GM19035 (cell line): ENCODE results near the gene CCDC192.
"Not testable (repeated sequence)": the region's sequence is repeated elsewhere in the genome, so short reads cannot be mapped to it uniquely, and the experiment has no call there.

Source experiments
- ATAC-seq: cut with Tn5 transposase; IDR thresholded peaks from one replicate; pipeline ENCODE4 v1.9.1; 2021; ENCODE audit not compliant: unreplicated experiment

The CCDC192 gene

DNA sequence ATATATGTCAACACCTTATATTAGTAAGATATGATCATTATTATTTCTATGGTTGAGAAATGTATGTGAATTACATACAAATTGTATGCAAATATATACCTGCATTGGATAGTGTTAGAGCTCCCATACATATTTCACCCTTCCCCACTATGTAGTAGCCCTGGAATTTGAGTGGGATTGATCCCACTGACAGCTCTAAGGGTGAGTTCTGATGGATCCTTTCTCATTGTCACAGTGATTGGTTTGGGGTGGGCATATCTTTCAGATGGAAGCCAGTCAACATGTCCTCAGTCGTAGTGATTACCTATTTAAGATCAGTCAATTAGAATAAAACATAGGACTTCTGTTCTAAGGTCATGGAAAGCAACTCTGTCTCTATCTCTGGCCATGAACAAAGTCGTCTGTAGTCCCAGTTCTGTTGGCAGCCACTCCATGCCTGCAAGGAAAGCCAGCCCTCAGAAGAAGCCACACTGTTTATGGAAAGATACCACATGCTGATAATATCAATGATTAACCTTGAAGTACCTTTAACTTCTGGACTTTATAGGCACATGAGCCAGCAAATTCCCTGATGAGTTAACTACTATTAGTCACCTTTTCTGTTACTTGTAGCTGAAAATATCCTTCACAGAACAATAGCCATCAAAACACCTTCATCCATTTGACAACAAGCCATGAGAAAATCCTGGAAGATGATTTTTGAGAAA is 5.1 kb upstream of the CCDC192 start:
- ATAC-seq = no peak

GRCh38 chr5:127699416-127699815 is 3.8 kb upstream of the CCDC192 start:
- no peak for ATAC-seq

DNA sequence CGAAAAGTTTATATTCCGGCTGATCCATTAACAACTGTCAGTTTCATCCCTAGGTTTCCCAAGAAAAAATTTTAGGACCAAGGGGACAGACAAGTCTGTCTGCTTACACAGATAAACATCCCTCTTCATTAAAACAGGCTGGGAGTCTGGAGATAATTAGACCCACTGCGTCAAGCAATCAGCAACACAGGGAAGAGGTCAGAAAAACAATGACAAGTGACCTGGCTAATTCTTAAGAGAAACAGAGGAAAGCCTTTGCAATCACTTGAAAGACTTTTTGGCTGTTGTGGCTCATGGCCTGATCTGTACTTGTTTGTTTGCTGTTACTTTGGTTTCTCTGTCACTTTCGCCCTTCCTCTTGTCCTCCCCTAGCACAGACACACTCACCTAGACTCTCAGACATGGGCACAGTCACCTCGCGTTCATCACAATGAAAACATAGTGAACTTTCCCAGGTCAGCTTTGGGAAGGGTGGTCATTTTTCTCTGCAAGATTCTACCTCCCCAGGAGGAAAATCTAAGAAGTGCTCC is 2.9 kb upstream of the CCDC192 start:
- no peak for ATAC-seq

GRCh38 chr5:127702434-127702833 is 757 bp upstream of the CCDC192 start:
- no peak for ATAC-seq

- no peak for ATAC-seq
Measured at GRCh38 chr5:127705120-127705892, 2.1 kb downstream of the CCDC192 start.

- ATAC-seq = no peak
Measured at GRCh38 chr5:127706691-127707090, 3.5 kb downstream of the CCDC192 start.

- no peak for ATAC-seq
Measured at GRCh38 chr5:127707209-127707608, 4.0 kb downstream of the CCDC192 start.

GRCh38 chr5:127713083-127713482 is 9.9 kb downstream of the CCDC192 start:
- ATAC-seq = not testable (repeated sequence)

GRCh38 chr5:127718181-127718580 is 15.0 kb downstream of the CCDC192 start:
- ATAC-seq = no peak

DNA sequence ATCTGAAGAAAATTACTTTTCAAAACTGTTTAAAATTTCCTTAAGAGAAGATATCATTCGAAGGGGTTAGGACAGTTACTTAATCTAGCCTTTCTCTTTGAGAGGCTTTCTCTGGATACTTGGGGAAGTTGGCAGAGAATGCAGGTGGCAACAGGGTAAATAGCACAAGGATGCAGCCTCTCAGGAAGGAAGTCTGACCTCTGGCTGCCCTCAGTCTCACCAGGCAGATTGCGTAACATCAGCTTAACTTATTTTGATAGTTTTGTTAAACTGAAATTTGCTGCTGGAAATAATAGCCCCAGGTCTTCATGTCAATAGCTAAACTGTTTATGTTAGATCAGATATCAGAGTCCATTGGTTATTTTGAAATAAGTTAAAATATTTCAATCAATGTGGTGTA is 20.4 kb downstream of the CCDC192 start:
- ATAC-seq = no peak

- no peak for ATAC-seq
Measured at GRCh38 chr5:127725673-127726072, 22.5 kb downstream of the CCDC192 start.

DNA sequence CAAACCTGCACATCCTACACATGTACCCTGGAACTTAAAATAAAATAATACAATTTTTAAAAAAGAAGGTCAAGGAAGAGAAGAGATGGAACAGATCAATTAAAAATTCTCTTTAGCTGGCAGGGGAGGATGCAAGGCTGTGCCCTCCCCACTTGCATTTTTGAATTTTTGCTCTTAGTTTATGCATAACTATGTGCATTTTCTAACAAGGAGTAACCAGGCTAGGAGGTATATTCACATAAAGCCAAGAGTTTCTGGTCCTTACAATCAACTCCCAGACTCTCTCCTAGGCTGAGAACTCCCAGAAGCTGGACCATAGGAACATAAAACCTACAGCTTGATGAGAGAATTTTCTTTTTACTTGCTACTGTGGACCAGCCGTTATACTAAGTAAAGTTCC is 29.8 kb downstream of the CCDC192 start:
- ATAC-seq = no peak

DNA sequence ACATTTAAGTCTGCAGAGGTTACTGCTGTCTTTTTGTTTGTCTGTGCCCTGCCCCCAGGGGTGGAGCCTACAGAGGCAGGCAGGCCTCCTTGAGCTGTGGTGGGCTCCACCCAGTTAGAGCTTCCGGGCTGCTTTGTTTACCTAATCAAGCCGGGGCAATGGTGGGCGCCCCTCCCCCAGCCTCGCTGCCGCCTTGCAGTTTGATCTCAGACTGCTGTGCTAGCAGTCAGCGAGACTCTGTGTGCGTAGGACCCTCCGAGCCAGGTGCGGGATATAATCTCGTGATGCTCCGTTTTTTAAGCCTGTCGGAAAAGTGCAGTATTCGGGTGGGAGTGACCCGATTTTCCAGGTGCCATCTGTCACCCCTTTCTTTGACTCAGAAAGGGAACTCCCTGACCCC is 36.2 kb downstream of the CCDC192 start:
- ATAC-seq = not testable (repeated sequence)

- ATAC-seq = no peak
Measured at GRCh38 chr5:127739807-127740384, 36.7 kb downstream of the CCDC192 start.

DNA sequence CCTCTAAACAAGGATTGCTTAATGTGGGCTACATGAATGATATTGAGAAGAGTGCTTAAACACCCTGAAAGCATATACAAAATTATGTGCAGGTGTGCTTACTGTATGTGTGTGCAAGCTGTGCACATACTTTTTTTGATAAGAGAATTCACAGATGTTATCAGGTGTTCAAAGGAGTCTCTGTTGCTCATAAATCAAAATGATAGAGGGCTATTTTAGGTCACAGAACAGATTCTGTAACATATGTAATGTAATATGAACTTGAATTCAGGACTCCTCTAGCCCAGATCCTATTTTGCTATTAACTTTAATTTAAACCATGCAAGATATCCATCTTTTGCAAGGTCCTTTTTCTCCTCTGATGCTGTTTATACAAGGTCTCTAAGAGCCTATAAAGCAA is 38.2 kb downstream of the CCDC192 start:
- ATAC-seq = no peak

DNA sequence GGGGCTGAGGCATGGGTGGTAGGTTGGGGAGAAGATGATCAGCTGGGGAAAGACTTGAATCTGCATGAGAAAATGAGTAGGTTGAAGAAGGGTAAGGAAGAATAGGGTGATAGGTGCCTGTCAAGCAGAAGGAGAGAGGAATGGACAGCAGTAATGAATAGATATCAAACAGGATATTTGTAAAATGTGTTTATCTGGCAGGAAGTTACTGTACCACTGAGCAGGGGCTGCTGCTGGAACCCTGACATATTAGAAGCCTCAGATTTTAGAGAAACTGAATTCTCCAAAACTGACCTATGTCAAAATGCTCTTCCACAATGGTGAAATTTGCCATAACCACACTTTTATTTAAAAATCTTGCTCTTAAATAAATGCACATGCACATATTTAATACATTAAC is 41.0 kb downstream of the CCDC192 start:
- no peak for ATAC-seq

DNA sequence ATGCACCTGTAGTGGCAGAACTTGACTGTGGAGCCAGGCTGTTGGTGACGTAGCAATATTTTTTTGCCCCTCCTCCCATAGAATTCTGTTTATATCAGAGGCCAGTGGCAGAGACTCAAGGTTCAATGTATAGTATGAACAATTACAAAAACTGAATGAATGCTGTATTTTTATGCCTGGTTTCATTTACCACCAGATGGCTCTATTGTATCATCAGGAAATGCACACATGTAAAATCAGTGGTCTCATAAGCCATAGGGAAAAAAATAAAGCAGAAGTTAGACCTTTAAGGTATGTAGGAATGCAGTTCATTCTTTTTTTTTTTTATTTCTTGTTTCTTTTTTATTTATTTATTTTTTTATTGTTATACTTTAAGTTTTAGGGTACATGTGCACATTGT is 43.6 kb downstream of the CCDC192 start:
- no peak for ATAC-seq

DNA sequence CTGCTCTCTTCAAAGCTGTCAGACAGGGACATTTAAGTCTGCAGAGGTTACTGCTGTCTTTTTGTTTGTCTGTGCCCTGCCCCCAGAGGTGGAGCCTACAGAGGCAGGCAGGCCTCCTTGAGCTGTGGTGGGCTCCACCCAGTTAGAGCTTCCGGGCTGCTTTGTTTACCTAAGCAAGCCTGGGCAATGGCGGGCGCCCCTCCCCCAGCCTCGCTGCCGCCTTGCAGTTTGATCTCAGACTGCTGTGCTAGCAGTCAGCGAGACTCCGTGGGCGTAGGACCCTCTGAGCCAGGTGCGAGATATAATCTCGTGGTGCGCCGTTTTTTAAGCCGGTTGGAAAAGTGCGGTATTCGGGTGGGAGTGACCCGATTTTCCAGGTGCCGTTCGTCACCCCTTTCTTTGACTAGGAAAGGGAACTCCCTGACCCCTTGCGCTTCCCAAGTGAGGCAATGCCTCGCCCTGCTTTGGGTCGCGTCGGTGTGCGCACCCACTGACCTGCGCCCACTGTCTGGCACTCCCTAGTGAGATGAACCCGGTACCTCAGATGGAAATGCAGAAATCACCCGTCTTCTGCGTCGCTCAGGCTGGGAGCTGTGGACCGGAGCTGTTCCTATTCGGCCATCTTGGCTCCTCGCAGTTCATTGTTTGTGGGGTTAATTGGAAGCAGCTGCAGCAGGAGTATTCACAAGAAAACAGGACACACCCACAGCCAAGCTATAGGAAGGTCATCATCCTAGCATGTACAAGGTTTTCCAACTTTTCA is 49.5 kb downstream of the CCDC192 start:
- ATAC-seq = not testable (repeated sequence)

DNA sequence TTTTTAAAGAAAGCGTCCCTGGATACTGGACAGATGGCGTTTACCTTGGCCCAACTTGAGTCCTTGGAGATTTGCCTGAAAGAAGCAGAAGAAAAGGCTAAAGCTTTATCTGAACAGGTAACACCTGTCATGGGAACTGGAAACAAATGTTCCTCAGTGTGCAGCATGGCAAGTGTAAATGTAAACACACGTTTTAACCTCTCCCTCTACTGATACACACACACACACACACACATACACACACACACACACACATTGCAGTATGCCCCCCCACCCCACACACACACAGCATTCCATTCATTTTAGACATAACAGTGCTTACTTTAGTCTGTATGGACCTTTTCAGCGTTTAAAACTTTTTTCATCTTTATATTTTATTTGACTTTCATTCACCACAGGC is 51.1 kb downstream of the CCDC192 start:
- no peak for ATAC-seq

GRCh38 chr5:127754706-127755105 is 51.5 kb downstream of the CCDC192 start:
- no peak for ATAC-seq

DNA sequence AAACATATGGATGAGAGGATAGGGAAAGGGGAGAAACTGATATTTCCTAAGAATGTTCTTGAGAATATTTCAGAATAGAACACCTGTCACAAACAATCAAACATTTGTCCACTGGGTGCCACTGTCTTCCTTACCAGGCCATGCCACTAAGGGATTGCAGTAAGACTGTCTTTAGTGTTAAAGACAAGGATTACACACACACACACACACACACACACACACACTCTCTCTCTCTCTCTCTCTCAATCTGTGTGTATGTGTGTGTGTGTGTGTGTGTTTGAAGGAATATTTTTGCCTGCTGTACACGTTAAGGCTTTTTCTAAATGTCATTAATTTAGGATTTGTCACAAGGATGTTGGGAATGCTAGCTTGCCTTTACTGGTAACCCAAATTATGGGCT is 54.4 kb downstream of the CCDC192 start:
- no peak for ATAC-seq
